Loucy (cell line): ENCODE measurements around the gene GPC5.

Experiments
- H2AFZ ChIP-seq: fragments of 200-600 bp; sonication (generic); 2 replicates; pipeline ENCODE4 v1.6.0; 2016; ENCODE audit warnings: antibody characterized with exemption, mild to moderate bottlenecking, low read length, moderate library complexity
- H3F3A ChIP-seq: fragments of 200-600 bp; 2 replicates; pipeline ENCODE4 v1.6.0; 2016; ENCODE audit warnings: antibody characterized with exemption, low read depth, mild to moderate bottlenecking
- H3K27me3 ChIP-seq: fragments of 200-600 bp; sonication (generic); 2 replicates; pipeline ENCODE4 v1.6.1; 2014; ENCODE audit warnings: low read length, mild to moderate bottlenecking; ENCODE audit not compliant: insufficient read depth, poor library complexity, severe bottlenecking
- H3K36me3 ChIP-seq: fragments of 200-600 bp; sonication (generic); 2 replicates; pipeline ENCODE4 v1.6.1; 2016; ENCODE audit warnings: low read length; ENCODE audit not compliant: insufficient read depth
- H3K4me1 ChIP-seq: fragments of 200-600 bp; sonication (generic); 2 replicates; pipeline ENCODE4 v1.5.1; 2014; ENCODE audit warnings: low read length, mild to moderate bottlenecking; ENCODE audit not compliant: insufficient read depth, poor library complexity, severe bottlenecking
- H3K4me2 ChIP-seq: fragments of 200-600 bp; sonication (generic); 2 replicates; pipeline ENCODE4 v1.6.0; 2014; ENCODE audit warnings: antibody characterized with exemption, low read length, low read depth, mild to moderate bottlenecking; ENCODE audit not compliant: poor library complexity, severe bottlenecking
- H3K4me3 ChIP-seq: fragments of 200-600 bp; sonication (generic); 2 replicates; pipeline ENCODE4 v1.5.1; 2014; ENCODE audit warnings: low read length, mild to moderate bottlenecking, mixed read lengths; ENCODE audit not compliant: poor library complexity, severe bottlenecking
- H3K79me2 ChIP-seq: fragments of 200-600 bp; sonication (generic); 2 replicates; pipeline ENCODE4 v1.6.1; 2014; ENCODE audit warnings: low read length; ENCODE audit not compliant: insufficient read depth
- H3K9ac ChIP-seq: fragments of 200-600 bp; sonication (generic); 2 replicates; pipeline ENCODE4 v1.6.0; 2014; ENCODE audit warnings: mild to moderate bottlenecking, low read depth, low read length, moderate library complexity; ENCODE audit not compliant: poor library complexity, severe bottlenecking
- H3K9me2 ChIP-seq: fragments of 200-600 bp; sonication (generic); replicated peaks from 2 replicates; pipeline ENCODE4 v1.6.1; 2016; ENCODE audit warnings: low read depth, low read length, mixed read lengths
- H3K9me3 ChIP-seq: fragments of 200-600 bp; sonication (generic); 2 replicates; pipeline ENCODE4 v1.6.1; 2014; ENCODE audit warnings: mild to moderate bottlenecking, antibody characterized with exemption, low read length, low read depth; ENCODE audit not compliant: insufficient read depth
- H4K20me1 ChIP-seq: fragments of 200-600 bp; sonication (generic); 2 replicates; pipeline ENCODE4 v1.6.0; 2014; ENCODE audit warnings: antibody characterized with exemption, low read length, mild to moderate bottlenecking; ENCODE audit not compliant: insufficient read depth, poor library complexity, severe bottlenecking
- EZH2phosphoT487 ChIP-seq: fragments of 200-600 bp; IDR thresholded peaks from 2 replicates; pipeline ENCODE4 v1.6.1; 2018; ENCODE audit warnings: antibody characterized with exemption, mild to moderate bottlenecking, moderate library complexity, borderline replicate concordance
- TF ChIP-seq, protein P1 (sequence below): fragments of 200-600 bp; sonication (generic); conservative IDR thresholded peaks from 2 replicates; pipeline ENCODE4 v1.5.1; 2014; ENCODE audit warnings: mild to moderate bottlenecking, antibody characterized with exemption, low read length

Gene GPC5

GRCh38 chr13:91359631-91360030 is 38.8 kb upstream of the GPC5 start:
- Histone ChIP-seq H3K27me3 (no peaks in the 10 kb centered on the region), H3K9me3 (no peaks in the 10 kb centered on the region), H3K4me3 (no peak overlapping the region), H3K4me1 (peaks cover 9% of the 10 kb centered on the region), H3K79me2 (peaks cover 13% of the 10 kb centered on the region), H2AFZ (no peak overlapping the region), H4K20me1 (peaks cover 45% of the 10 kb centered on the region), H3K4me2 (no peak overlapping the region), H3K36me3 (peaks cover 29% of the 10 kb centered on the region), H3K9ac (no peak overlapping the region), H3K9me2 (no peaks in the 10 kb centered on the region), H3F3A (peaks cover 12% of the 10 kb centered on the region; the same call in 1 of the 2 replicates)
- TF ChIP-seq, protein P1, sequence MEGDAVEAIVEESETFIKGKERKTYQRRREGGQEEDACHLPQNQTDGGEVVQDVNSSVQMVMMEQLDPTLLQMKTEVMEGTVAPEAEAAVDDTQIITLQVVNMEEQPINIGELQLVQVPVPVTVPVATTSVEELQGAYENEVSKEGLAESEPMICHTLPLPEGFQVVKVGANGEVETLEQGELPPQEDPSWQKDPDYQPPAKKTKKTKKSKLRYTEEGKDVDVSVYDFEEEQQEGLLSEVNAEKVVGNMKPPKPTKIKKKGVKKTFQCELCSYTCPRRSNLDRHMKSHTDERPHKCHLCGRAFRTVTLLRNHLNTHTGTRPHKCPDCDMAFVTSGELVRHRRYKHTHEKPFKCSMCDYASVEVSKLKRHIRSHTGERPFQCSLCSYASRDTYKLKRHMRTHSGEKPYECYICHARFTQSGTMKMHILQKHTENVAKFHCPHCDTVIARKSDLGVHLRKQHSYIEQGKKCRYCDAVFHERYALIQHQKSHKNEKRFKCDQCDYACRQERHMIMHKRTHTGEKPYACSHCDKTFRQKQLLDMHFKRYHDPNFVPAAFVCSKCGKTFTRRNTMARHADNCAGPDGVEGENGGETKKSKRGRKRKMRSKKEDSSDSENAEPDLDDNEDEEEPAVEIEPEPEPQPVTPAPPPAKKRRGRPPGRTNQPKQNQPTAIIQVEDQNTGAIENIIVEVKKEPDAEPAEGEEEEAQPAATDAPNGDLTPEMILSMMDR, result no peak
- no peak for TF ChIP-seq EZH2phosphoT487

- peaks cover 12% of the 10 kb centered on the region; the same call in 1 of the 2 replicates for H3F3A ChIP-seq
- H3K36me3 ChIP-seq, result peaks cover 22% of the 10 kb centered on the region; the same call in 1 of the 2 replicates
- TF ChIP-seq EZH2phosphoT487, result no peak
- TF ChIP-seq, protein P1, result no peak
- H3K9me3 ChIP-seq, result no peaks in the 10 kb centered on the region
- H2AFZ ChIP-seq, result no peak overlapping the region
- H3K9me2 ChIP-seq, result no peaks in the 10 kb centered on the region
- H3K4me1 ChIP-seq, result peaks cover 2% of the 10 kb centered on the region
- no peak overlapping the region for H3K9ac ChIP-seq
- H3K4me2 ChIP-seq, result no peak overlapping the region
- no peak overlapping the region for H3K4me3 ChIP-seq
- H3K27me3 ChIP-seq, result no peaks in the 10 kb centered on the region
- peaks cover 6% of the 10 kb centered on the region for H3K79me2 ChIP-seq
- H4K20me1 ChIP-seq, result peaks cover 38% of the 10 kb centered on the region
These were observed 38.1 kb upstream of the GPC5 start for GRCh38 chr13:91360246-91360751.

DNA sequence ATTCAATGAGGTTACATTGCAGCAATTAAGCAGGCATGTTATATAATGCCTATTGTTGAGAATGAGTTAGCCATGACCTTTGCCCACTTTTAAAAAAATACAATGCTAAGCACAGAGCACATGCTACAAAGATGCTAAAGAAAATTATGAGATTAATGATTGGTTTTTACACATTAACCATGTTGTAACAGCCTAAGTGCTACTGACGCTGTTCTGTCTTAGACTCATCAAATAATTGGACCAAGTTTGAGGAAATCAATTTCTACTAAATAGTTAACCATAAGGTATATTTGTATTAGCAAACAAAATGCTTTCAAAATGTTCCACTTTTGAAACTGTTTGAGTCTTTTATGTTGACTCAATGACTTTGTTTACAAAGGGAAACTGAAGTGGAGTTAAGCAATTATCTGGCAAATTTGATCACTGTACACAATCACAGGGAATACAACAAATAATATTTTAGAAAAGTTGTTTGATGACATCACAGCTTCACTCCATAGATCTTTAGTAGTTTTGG is 36.6 kb upstream of the GPC5 start:
- Histone ChIP-seq H3K9me2 (no peaks in the 10 kb centered on the region), H2AFZ (no peak overlapping the region), H3K79me2 (no peaks in the 10 kb centered on the region), H4K20me1 (peaks cover 24% of the 10 kb centered on the region), H3K4me1 (no peaks in the 10 kb centered on the region), H3K9ac (no peak overlapping the region), H3K4me3 (no peak overlapping the region), H3K9me3 (no peaks in the 10 kb centered on the region), H3K36me3 (peaks cover 8% of the 10 kb centered on the region; the same call in 1 of the 2 replicates), H3K27me3 (no peaks in the 10 kb centered on the region), H3K4me2 (no peak overlapping the region), H3F3A (peaks cover 11% of the 10 kb centered on the region; the same call in 1 of the 2 replicates)
- TF ChIP-seq, protein P1, result no peak
- TF ChIP-seq EZH2phosphoT487, result no peak
